Osteoblast (primary cell): Measurements from ENCODE around the gene CDH4. TPM values are rescaled to one million over a fixed set of nuclear protein-coding genes. Genes with fewer than 3 reads are reported as not detected.

Source experiments
- DNase-seq: peaks from one replicate; pipeline ENCODE4 v3.0.0; 2011; ENCODE audit warnings: low spot score, mixed read lengths; ENCODE audit not compliant: insufficient read length; ENCODE audit errors: missing footprints
- H2AFZ ChIP-seq: 2 replicates; pipeline ENCODE4 v1.6.0; 2011; ENCODE audit warnings: mild to moderate bottlenecking, low read length
- H3K27ac ChIP-seq: 2 replicates; pipeline ENCODE4 v1.5.1; 2011; ENCODE audit warnings: mild to moderate bottlenecking, low read depth, low read length, moderate library complexity
- H3K27me3 ChIP-seq: 2 replicates; pipeline ENCODE4 v1.6.0; 2012; ENCODE audit warnings: mild to moderate bottlenecking, control low read depth, inconsistent platforms, low read length, moderate library complexity; ENCODE audit not compliant: insufficient read depth
- H3K36me3 ChIP-seq: 2 replicates; pipeline ENCODE4 v1.5.1; 2011; ENCODE audit warnings: mild to moderate bottlenecking, low read length, control low read depth, moderate library complexity; ENCODE audit not compliant: insufficient read depth
- H3K4me1 ChIP-seq: 2 replicates; pipeline ENCODE4 v1.5.1; 2011; ENCODE audit warnings: mild to moderate bottlenecking, low read length, control low read depth, moderate library complexity; ENCODE audit not compliant: insufficient read depth
- H3K4me2 ChIP-seq: 2 replicates; pipeline ENCODE4 v1.6.0; 2011; ENCODE audit warnings: mild to moderate bottlenecking, low read length; ENCODE audit not compliant: insufficient read depth
- H3K4me3 ChIP-seq: fragments of 200-600 bp; sonication (generic); 3 replicates; pipeline ENCODE4 v1.5.1; 2012; ENCODE audit warnings: mild to moderate bottlenecking, low read length, inconsistent platforms; ENCODE audit not compliant: insufficient read depth
- H3K79me2 ChIP-seq: 2 replicates; pipeline ENCODE4 v1.6.0; 2012; ENCODE audit warnings: mild to moderate bottlenecking, low read length, control low read depth, inconsistent platforms; ENCODE audit not compliant: insufficient read depth
- H3K9me3 ChIP-seq: 2 replicates; pipeline ENCODE4 v1.5.1; 2011; ENCODE audit warnings: low read depth, low read length, control low read depth
- H4K20me1 ChIP-seq: 2 replicates; pipeline ENCODE4 v1.6.0; 2012; ENCODE audit warnings: mild to moderate bottlenecking, low read length, control low read depth; ENCODE audit not compliant: insufficient read depth
- CTCF ChIP-seq: IDR thresholded peaks from 2 replicates; pipeline ENCODE4 v1.5.1; 2011; ENCODE audit warnings: mild to moderate bottlenecking, low read depth, low read length, moderate library complexity; ENCODE audit errors: extremely low read depth
- total RNA-seq: library from RNA; depleted of rRNA; stranded (reverse); fragments of >200 nt; gene quantifications from 2 replicates; pipeline ENCODE4 v1.2.3, GENCODE V29; 2012

Gene CDH4
- total RNA-seq, 1 donor = 1.1 TPM

- no peaks in the 10 kb centered on the region for H3K4me1 ChIP-seq
- H3K9me3 ChIP-seq = peaks cover 3% of the 10 kb centered on the region
- H3K27ac ChIP-seq = no peak overlapping the region
- H3K27me3 ChIP-seq = no peaks in the 10 kb centered on the region
- no peaks in the 10 kb centered on the region for H3K36me3 ChIP-seq
- no peak for TF ChIP-seq CTCF
- no peak overlapping the region for H2AFZ ChIP-seq
- H4K20me1 ChIP-seq = no peaks in the 10 kb centered on the region
- DNase-seq = peak; percentile 73
- H3K79me2 ChIP-seq = no peaks in the 10 kb centered on the region
- no peak overlapping the region for H3K4me3 ChIP-seq
- H3K4me2 ChIP-seq = no peak overlapping the region
These were observed 619.9 kb downstream of the CDH4 start for GRCh38 chr20:61871913-61872312.

GRCh38 chr20:61872371-61872900, 620.4 kb downstream of the CDH4 start:
- Histone ChIP-seq H3K9me3 (peaks cover 3% of the 10 kb centered on the region), H3K4me2 (no peak overlapping the region), H3K27ac (no peak overlapping the region), H3K4me1 (no peaks in the 10 kb centered on the region), H4K20me1 (no peaks in the 10 kb centered on the region), H3K36me3 (no peaks in the 10 kb centered on the region), H3K79me2 (no peaks in the 10 kb centered on the region), H3K27me3 (no peaks in the 10 kb centered on the region), H2AFZ (no peak overlapping the region), H3K4me3 (no peak overlapping the region)
- no peak for DNase-seq
- no peak for TF ChIP-seq CTCF

- no peak overlapping the region for H3K27ac ChIP-seq
- H4K20me1 ChIP-seq = no peaks in the 10 kb centered on the region
- no peaks in the 10 kb centered on the region for H3K27me3 ChIP-seq
- H3K36me3 ChIP-seq = no peaks in the 10 kb centered on the region
- H3K9me3 ChIP-seq = peaks cover 3% of the 10 kb centered on the region
- no peak for DNase-seq
- H3K79me2 ChIP-seq = no peaks in the 10 kb centered on the region
- H2AFZ ChIP-seq = no peak overlapping the region
- no peak for TF ChIP-seq CTCF
- H3K4me3 ChIP-seq = no peak overlapping the region
- H3K4me1 ChIP-seq = no peaks in the 10 kb centered on the region
- H3K4me2 ChIP-seq = no peak overlapping the region
These were observed 621.8 kb downstream of the CDH4 start for GRCh38 chr20:61873651-61874420.

GRCh38 chr20:61874421-61875068, 622.5 kb downstream of the CDH4 start:
- H3K36me3 ChIP-seq = no peaks in the 10 kb centered on the region
- no peak overlapping the region for H3K27ac ChIP-seq
- peak; percentile 7 for TF ChIP-seq CTCF
- H3K4me2 ChIP-seq = no peak overlapping the region
- H3K27me3 ChIP-seq = no peaks in the 10 kb centered on the region
- no peaks in the 10 kb centered on the region for H4K20me1 ChIP-seq
- no peak overlapping the region for H2AFZ ChIP-seq
- H3K79me2 ChIP-seq = no peaks in the 10 kb centered on the region
- peaks cover 3% of the 10 kb centered on the region for H3K9me3 ChIP-seq
- DNase-seq = no peak
- H3K4me1 ChIP-seq = no peaks in the 10 kb centered on the region
- H3K4me3 ChIP-seq = no peak overlapping the region
